Neutrophil (primary cell): ENCODE measurements around the gene PNMA1.

ENCODE experiments used
- H3K27ac ChIP-seq: fragments of 200-600 bp; sonication (generic); 2 replicates; pipeline ENCODE4 v1.5.1; 2016; ENCODE audit warnings: mild to moderate bottlenecking, moderate library complexity
- H3K27me3 ChIP-seq: fragments of 200-600 bp; sonication (generic); 2 replicates; pipeline ENCODE4 v1.6.0; 2016; ENCODE audit warnings: mild to moderate bottlenecking
- H3K36me3 ChIP-seq: fragments of 200-600 bp; sonication (generic); 2 replicates; pipeline ENCODE4 v1.5.1; 2017
- H3K4me1 ChIP-seq, 2 experiments: fragments of 200-600 bp in 1 of 2; sonication (generic) in 1 of 2; 1 replicate in 1 of 2; 2 replicates in 1 of 2; pipeline versions ENCODE4 v1.5.1 to v1.6.1; 2013 to 2016; ENCODE audit warnings: low read depth in 1 of 2, low read length in 1 of 2, mild to moderate bottlenecking in 1 of 2, moderate library complexity in 1 of 2; ENCODE audit not compliant: control insufficient read depth in 1 of 2, insufficient read depth in 1 of 2
- H3K4me3 ChIP-seq, 2 experiments: fragments of 200-600 bp in 1 of 2; sonication (generic) in 1 of 2; 1 replicate in 1 of 2; 2 replicates in 1 of 2; pipeline ENCODE4 v1.5.1; 2013 to 2016; ENCODE audit warnings: low read depth in 1 of 2, low read length in 1 of 2, mild to moderate bottlenecking in 1 of 2, moderate library complexity in 1 of 2
- H3K9me3 ChIP-seq: fragments of 200-600 bp; sonication (generic); 2 replicates; pipeline ENCODE4 v1.5.1; 2016
- TF ChIP-seq, protein P1 (sequence below): fragments of 200-600 bp; sonication (generic); IDR thresholded peaks from 2 replicates; pipeline ENCODE4 v1.5.1; 2016; ENCODE audit warnings: antibody characterized with exemption

Gene PNMA1

DNA sequence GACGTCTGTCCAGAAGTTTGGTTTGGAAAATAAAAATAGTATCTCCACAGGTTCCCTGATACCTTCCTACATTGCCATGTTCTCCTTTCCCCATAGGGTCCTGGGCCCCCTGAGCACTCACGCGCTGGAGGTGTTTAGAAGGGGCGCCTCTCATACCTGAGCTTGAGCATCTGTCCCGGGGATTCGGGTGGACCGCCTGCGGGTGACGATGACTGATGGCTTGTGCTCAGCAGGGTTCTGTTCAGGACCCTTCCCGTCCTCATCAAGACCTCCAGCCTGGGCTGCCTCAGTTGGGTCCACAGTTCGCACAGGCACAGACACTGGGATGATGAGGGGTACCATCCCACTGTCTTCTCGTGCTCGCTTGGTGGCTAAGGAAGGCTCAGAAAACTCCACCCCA lies 22.7 kb upstream of the PNMA1 start:
- Histone ChIP-seq H3K4me1 (peaks cover 18 to 20% of the 10 kb centered on the region in 2 experiments), H3K4me3 (no peak overlapping the region), H3K27ac (no peak overlapping the region), H3K36me3 (peaks cover 68% of the 10 kb centered on the region), H3K9me3 (no peaks in the 10 kb centered on the region), H3K27me3 (no peaks in the 10 kb centered on the region)
- TF ChIP-seq, protein P1, sequence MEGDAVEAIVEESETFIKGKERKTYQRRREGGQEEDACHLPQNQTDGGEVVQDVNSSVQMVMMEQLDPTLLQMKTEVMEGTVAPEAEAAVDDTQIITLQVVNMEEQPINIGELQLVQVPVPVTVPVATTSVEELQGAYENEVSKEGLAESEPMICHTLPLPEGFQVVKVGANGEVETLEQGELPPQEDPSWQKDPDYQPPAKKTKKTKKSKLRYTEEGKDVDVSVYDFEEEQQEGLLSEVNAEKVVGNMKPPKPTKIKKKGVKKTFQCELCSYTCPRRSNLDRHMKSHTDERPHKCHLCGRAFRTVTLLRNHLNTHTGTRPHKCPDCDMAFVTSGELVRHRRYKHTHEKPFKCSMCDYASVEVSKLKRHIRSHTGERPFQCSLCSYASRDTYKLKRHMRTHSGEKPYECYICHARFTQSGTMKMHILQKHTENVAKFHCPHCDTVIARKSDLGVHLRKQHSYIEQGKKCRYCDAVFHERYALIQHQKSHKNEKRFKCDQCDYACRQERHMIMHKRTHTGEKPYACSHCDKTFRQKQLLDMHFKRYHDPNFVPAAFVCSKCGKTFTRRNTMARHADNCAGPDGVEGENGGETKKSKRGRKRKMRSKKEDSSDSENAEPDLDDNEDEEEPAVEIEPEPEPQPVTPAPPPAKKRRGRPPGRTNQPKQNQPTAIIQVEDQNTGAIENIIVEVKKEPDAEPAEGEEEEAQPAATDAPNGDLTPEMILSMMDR: no peak

GRCh38 chr14:73732006-73732405 lies 17.8 kb upstream of the PNMA1 start:
- Histone ChIP-seq H3K27me3 (no peaks in the 10 kb centered on the region), H3K36me3 (peaks cover 78% of the 10 kb centered on the region), H3K4me3 (no peak overlapping the region), H3K4me1 (peaks cover 5 to 11% of the 10 kb centered on the region in 2 experiments), H3K9me3 (no peaks in the 10 kb centered on the region), H3K27ac (no peak overlapping the region)
- TF ChIP-seq, protein P1: no peak

- no peaks in the 10 kb centered on the region for H3K27me3 ChIP-seq
- TF ChIP-seq, protein P1: no peak
- H3K36me3 ChIP-seq: peaks cover 78% of the 10 kb centered on the region
- peaks cover 5 to 15% of the 10 kb centered on the region in 2 experiments for H3K4me1 ChIP-seq
- no peak overlapping the region for H3K27ac ChIP-seq
- H3K4me3 ChIP-seq: no peak overlapping the region
- H3K9me3 ChIP-seq: no peaks in the 10 kb centered on the region
Measured at GRCh38 chr14:73731111-73731510, 16.9 kb upstream of the PNMA1 start.

- H3K27me3 ChIP-seq: no peaks in the 10 kb centered on the region
Measured at GRCh38 chr14:73729556-73730265, 15.5 kb upstream of the PNMA1 start.

GRCh38 chr14:73728717-73729330 lies 14.6 kb upstream of the PNMA1 start:
- TF ChIP-seq, protein P1: peak; percentile 97
- H3K4me1 ChIP-seq: peaks cover 25 to 37% of the 10 kb centered on the region in 2 experiments
- peaks cover 78% of the 10 kb centered on the region for H3K36me3 ChIP-seq
- no peaks in the 10 kb centered on the region for H3K9me3 ChIP-seq
- peak overlapping the region; percentile 76 for H3K27ac ChIP-seq
- no peaks in the 10 kb centered on the region for H3K27me3 ChIP-seq
- H3K4me3 ChIP-seq: no peak overlapping the region

More at GRCh38 chr14:73729556-73730265, 15.5 kb upstream of the PNMA1 start:
- Histone ChIP-seq H3K9me3 (no peaks in the 10 kb centered on the region), H3K27ac (peak overlapping the region; percentile 76), H3K4me3 (no peak overlapping the region), H3K36me3 (peaks cover 78% of the 10 kb centered on the region), H3K4me1 (peaks cover 16 to 28% of the 10 kb centered on the region in 2 experiments)
- TF ChIP-seq, protein P1: no peak
